Fibroblast of villous mesenchyme (primary cell): ENCODE results near the gene MANSC1. TPM values are rescaled to one million over a fixed set of nuclear protein-coding genes. Genes with fewer than 3 reads are reported as not detected.
"Not testable (repeated sequence)": the region's sequence is repeated elsewhere in the genome, so short reads cannot be mapped to it uniquely, and the experiment has no call there.

Source experiments
- DNase-seq: peaks from one replicate; pipeline ENCODE4 v3.0.0-alpha.2; 2010; ENCODE audit warnings: low read depth
- H3K4me3 ChIP-seq: 2 replicates; pipeline ENCODE4 v1.5.1; 2011; ENCODE audit warnings: low read depth, mild to moderate bottlenecking, low read length
- CTCF ChIP-seq: IDR thresholded peaks from 2 replicates; pipeline ENCODE4 v1.5.1; 2012; ENCODE audit warnings: low read depth, mild to moderate bottlenecking, low read length; ENCODE audit not compliant: insufficient read depth
- total RNA-seq: library from RNA; depleted of rRNA; stranded (reverse); fragments of >200 nt; gene quantifications from 2 replicates; pipeline ENCODE4 v1.2.3, GENCODE V29; 2012

MANSC1 gene
- total RNA-seq, 1 donor = 4.7 TPM

GRCh38 chr12:12323591-12323990 is 26.5 kb downstream of the MANSC1 start:
- no peak for TF ChIP-seq CTCF
- DNase-seq = no peak
- no peak overlapping the region for H3K4me3 ChIP-seq

- DNase-seq = no peak
- no peak overlapping the region for H3K4me3 ChIP-seq
- TF ChIP-seq CTCF = no peak
These were observed 26.9 kb downstream of the MANSC1 start for GRCh38 chr12:12323118-12323517.

DNA sequence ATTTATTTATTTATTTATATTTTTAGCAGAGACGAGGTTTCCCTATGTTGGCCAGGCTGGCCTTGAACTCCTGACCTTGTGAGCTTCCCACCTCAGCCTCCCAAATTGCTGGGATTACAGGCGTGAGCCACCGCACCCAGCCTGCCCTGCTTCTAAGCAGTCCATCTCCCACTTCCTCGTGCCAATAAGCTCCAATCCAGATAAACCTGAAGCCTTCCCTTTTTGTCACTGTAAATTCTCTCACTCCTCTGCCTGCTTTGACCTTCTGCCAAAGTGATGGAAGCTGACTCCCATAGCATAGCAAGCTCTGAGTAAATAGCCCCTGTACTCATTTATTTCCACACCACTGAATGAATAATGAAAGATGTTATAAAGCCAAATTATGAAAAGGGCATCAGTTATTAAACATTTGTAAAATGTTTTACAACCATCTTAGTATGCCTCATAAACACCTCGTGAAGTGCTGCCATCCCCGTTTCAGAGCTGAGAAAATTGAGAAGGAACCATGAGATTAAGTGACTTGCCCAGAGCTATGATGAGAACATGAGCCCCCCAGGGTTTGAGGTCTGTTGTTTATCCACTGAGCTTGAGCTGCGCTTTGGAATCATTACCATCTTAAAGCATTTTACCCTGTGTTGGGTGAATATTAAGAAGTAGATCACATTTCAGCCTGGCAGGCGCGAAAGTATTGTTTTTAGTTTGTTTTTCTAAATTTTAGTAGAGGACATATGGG is 30.4 kb downstream of the MANSC1 start:
- TF ChIP-seq CTCF = no peak
- peak; percentile 11 for DNase-seq
- no peak overlapping the region for H3K4me3 ChIP-seq

DNA sequence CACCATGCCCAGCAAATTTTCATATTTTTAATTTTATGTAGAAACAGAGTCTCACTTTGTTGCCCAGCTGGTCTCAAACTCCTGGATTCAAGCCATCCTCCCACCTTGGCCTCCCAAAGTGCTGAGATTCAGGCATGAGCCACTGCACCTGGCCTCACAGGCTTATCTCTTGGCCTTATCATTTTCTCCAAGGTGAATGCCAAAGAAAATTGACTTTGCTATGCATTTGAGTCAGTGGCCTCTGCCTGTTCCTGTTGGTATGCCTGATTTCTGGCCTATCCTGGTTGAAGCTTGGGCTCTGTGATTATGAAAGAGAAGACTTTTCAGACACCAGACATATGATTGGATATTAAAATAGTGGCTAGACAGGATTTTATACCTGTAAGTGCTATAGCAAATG is 34.2 kb downstream of the MANSC1 start:
- DNase-seq = no peak
- TF ChIP-seq CTCF = no peak
- H3K4me3 ChIP-seq = no peak overlapping the region

- H3K4me3 ChIP-seq, DNase-seq: not testable (repeated sequence)
These were observed 39.3 kb downstream of the MANSC1 start for GRCh38 chr12:12310695-12311094.

- no peak for TF ChIP-seq CTCF
- DNase-seq = no peak
- no peak overlapping the region for H3K4me3 ChIP-seq
These were observed 44.3 kb downstream of the MANSC1 start for GRCh38 chr12:12305568-12306300.

GRCh38 chr12:12302976-12303375 is 47.1 kb downstream of the MANSC1 start:
- TF ChIP-seq CTCF = no peak

More at GRCh38 chr12:12302976-12303375, 47.1 kb downstream of the MANSC1 start:
- H3K4me3 ChIP-seq = no peak overlapping the region
- DNase-seq = no peak
